ENCODE data around the gene KRT15.

The KRT15 gene

GRCh38 chr17:41518789-41519449 lies at the start of gene KRT15:
TSS of gene KRT15 (minus strand) at chr17:41518890. CDS start at chr17:41518827, 63 bp downstream.
- no peak for DNase-seq (ENCODE audit: low spot score)
- no peak for TF ChIP-seq CTCF (IDR thresholded peaks at IDR 0.05)
- no peak within 1 kb of the TSS for H3K27ac ChIP-seq
- H3K4me3 ChIP-seq = no peak within 1 kb of the TSS

- no peak for TF ChIP-seq CTCF (IDR thresholded peaks at IDR 0.05)
- DNase-seq (ENCODE audit: low spot score) = no peak
- no peak overlapping the region for H3K27ac ChIP-seq
- H3K4me3 ChIP-seq = no peak overlapping the region
Observed at GRCh38 chr17:41567317-41567716, 48.6 kb upstream of the KRT15 start.

GRCh38 chr17:41565338-41565737 lies 46.6 kb upstream of the KRT15 start:
- TF ChIP-seq CTCF (IDR thresholded peaks at IDR 0.05) = no peak
- Histone ChIP-seq H3K27ac (no peak overlapping the region), H3K4me3 (no peak overlapping the region)
- DNase-seq (ENCODE audit: low spot score) = no peak

- no peak for TF ChIP-seq CTCF (IDR thresholded peaks at IDR 0.05)
Observed at GRCh38 chr17:41563607-41564170, 45.0 kb upstream of the KRT15 start.

GRCh38 chr17:41561554-41561953 lies 42.9 kb upstream of the KRT15 start:
- Histone ChIP-seq H3K4me3 (no peak overlapping the region), H3K27ac (no peak overlapping the region)
- no peak for DNase-seq (ENCODE audit: low spot score)
- TF ChIP-seq CTCF (IDR thresholded peaks at IDR 0.05) = no peak

More at GRCh38 chr17:41563607-41564170, 45.0 kb upstream of the KRT15 start:
- DNase-seq (ENCODE audit: low spot score) = no peak
- H3K4me3 ChIP-seq = no peak overlapping the region
- no peak overlapping the region for H3K27ac ChIP-seq

- TF ChIP-seq CTCF (IDR thresholded peaks at IDR 0.05) = no peak
- no peak overlapping the region for H3K4me3 ChIP-seq
Observed at GRCh38 chr17:41559548-41559947, 40.9 kb upstream of the KRT15 start.

GRCh38 chr17:41556931-41557330 lies 38.2 kb upstream of the KRT15 start:
- TF ChIP-seq CTCF (IDR thresholded peaks at IDR 0.05) = no peak
- Histone ChIP-seq H3K4me3 (no peak overlapping the region), H3K27ac (no peak overlapping the region)
- no peak for DNase-seq (ENCODE audit: low spot score)

More at GRCh38 chr17:41559548-41559947, 40.9 kb upstream of the KRT15 start:
- no peak overlapping the region for H3K27ac ChIP-seq
- no peak for DNase-seq (ENCODE audit: low spot score)

All from coronary artery (tissue), 2 donors.